GM23248 (cell line): ENCODE results near the gene LHX3. TPM values are rescaled to one million over a fixed set of nuclear protein-coding genes. Genes with fewer than 3 reads are reported as not detected.

ENCODE experiments used
- DNase-seq: peaks from one replicate; pipeline ENCODE4 v3.0.0-alpha.2; 2015
- H2AFZ ChIP-seq: fragments of 200-600 bp; sonication (generic); 2 replicates; pipeline ENCODE4 v1.6.1; 2016; ENCODE audit warnings: antibody characterized with exemption
- H3F3A ChIP-seq: fragments of 200-600 bp; sonication (generic); 2 replicates; pipeline ENCODE4 v1.6.1; 2016; ENCODE audit warnings: mild to moderate bottlenecking, antibody characterized with exemption, mixed run types; ENCODE audit not compliant: insufficient read depth
- H3K27ac ChIP-seq: fragments of 200-600 bp; sonication (generic); 2 replicates; pipeline ENCODE4 v1.5.1; 2016; ENCODE audit warnings: mild to moderate bottlenecking
- H3K27me3 ChIP-seq: fragments of 200-600 bp; sonication (generic); replicated peaks from 2 replicates; pipeline ENCODE4 v1.6.1; 2016; ENCODE audit warnings: mild to moderate bottlenecking; ENCODE audit not compliant: insufficient read depth
- H3K36me3 ChIP-seq: fragments of 200-600 bp; sonication (generic); 2 replicates; pipeline ENCODE4 v1.6.1; 2016; ENCODE audit warnings: low read depth, mild to moderate bottlenecking
- H3K4me1 ChIP-seq: fragments of 200-600 bp; sonication (generic); 2 replicates; pipeline ENCODE4 v1.6.1; 2016; ENCODE audit warnings: mild to moderate bottlenecking; ENCODE audit not compliant: insufficient read depth
- H3K4me2 ChIP-seq: fragments of 200-600 bp; sonication (generic); one replicate; pipeline ENCODE4 v1.6.1; 2016; ENCODE audit warnings: mild to moderate bottlenecking; ENCODE audit not compliant: unreplicated experiment
- H3K4me3 ChIP-seq: fragments of 200-600 bp; sonication (generic); 2 replicates; pipeline ENCODE4 v1.5.1; 2016; ENCODE audit warnings: mild to moderate bottlenecking
- H3K79me2 ChIP-seq: fragments of 200-600 bp; sonication (generic); 2 replicates; pipeline ENCODE4 v1.6.1; 2016; ENCODE audit warnings: mild to moderate bottlenecking; ENCODE audit not compliant: insufficient read depth
- H3K9ac ChIP-seq: fragments of 200-600 bp; sonication (generic); 2 replicates; pipeline ENCODE4 v1.6.1; 2016; ENCODE audit warnings: mild to moderate bottlenecking
- H3K9me2 ChIP-seq: fragments of 200-600 bp; sonication (generic); 2 replicates; pipeline ENCODE4 v1.6.1; 2016; ENCODE audit warnings: mixed run types, mild to moderate bottlenecking, moderate library complexity; ENCODE audit not compliant: insufficient read depth
- H3K9me3 ChIP-seq: fragments of 200-600 bp; sonication (generic); one replicate; pipeline ENCODE4 v1.6.1; 2017; ENCODE audit warnings: low read depth
- H4K20me1 ChIP-seq: fragments of 200-600 bp; sonication (generic); 2 replicates; pipeline ENCODE4 v1.6.0; 2016; ENCODE audit not compliant: insufficient read depth
- EZH2 ChIP-seq: fragments of 200-600 bp; sonication (generic); IDR thresholded peaks from 2 replicates; pipeline ENCODE4 v1.6.1; 2018; ENCODE audit warnings: antibody characterized with exemption, mild to moderate bottlenecking; ENCODE audit not compliant: insufficient read depth, poor library complexity, severe bottlenecking
- EZH2phosphoT487 ChIP-seq: fragments of 200-600 bp; sonication (generic); IDR thresholded peaks from 2 replicates; pipeline ENCODE4 v1.6.1; 2018; ENCODE audit warnings: antibody characterized with exemption, moderate library complexity, mild to moderate bottlenecking, low read depth; ENCODE audit not compliant: insufficient read depth
- WGBS, 2 experiments: methylation state at CpG; one replicate each; pipeline ENCODE4 v1.1.6; 2015 to 2017; ENCODE audit warnings: low lambda C conversion rate in 2 of 2, low coverage in 1 of 2; ENCODE audit errors: missing lambda C conversion rate in 2 of 2; 5-methylcytosine and 5-hydroxymethylcytosine counted together
- in situ Hi-C: fragments of 300-500 bp; cut with MboI; formaldehyde crosslinking; loops from 2 replicates; pipeline ENCODE4 v1.15.0; 2020
- polyA plus RNA-seq: library from polyadenylated mRNA; unstranded; fragments of >200 nt; fragmentation: Nextera tagmentation; extraction: Ambion mirVana; gene quantifications from 2 replicates; pipeline ENCODE4 v1.2.1, GENCODE V29; 2016
- total RNA-seq: library from RNA; depleted of rRNA; stranded (reverse); fragments of >200 nt; shearing (Covaris generic); gene quantifications from 2 replicates; pipeline ENCODE4 v1.2.3, GENCODE V29; 2014

Gene LHX3
- total and polyA plus RNA-seq, 2 experiments from 2014 or later = not detected

DNA sequence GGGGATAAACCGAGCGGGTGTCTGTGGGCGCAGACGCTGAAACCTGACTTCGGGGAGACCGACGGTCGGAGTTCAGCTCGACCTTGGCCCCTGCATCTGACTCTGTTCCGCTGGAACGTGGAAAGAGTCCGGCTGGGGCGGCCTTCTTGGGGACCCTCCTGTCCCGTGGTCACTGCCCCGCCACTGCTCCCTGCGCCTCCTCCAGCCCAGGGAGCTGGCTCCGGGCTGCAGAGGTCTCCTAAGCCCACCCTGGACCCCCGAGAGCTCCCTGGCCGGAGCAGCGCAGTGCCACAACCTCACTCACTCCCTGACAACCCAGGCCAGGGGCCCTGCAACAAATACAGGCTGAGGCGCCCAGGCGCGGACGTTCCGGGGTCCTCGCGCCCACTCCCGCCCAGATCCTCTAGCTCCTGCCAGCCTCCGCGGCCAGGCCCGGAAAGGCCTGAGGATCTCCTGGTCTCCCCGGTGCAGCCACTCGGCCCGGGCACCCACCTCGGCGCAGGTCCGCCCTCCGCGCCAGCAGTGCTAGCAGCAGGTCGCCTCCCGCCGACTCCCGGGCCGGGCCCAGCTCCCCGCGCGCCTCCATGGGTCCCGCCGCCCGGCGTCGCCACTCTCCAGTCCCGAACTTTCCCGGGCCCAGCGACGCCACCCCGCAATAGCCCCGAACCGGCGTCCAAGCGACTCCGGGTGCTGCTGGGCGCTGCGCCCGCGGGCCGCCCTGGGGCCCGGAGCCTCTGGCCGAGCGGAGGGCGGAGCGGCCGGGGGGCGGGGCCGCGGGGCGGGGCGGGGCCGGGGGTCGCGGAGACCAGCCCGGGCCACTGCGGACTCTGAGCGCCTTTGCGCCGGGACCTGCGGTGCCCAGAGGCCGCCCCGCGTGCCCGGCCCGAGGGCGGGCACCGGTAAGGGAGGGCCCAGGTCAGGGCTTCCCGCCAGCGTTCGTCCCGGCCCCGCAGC lies 2.2 kb downstream of the LHX3 start:
- TF ChIP-seq EZH2phosphoT487 = no peak
- TF ChIP-seq EZH2 = peak; percentile 51
- H3K36me3 ChIP-seq = no peaks in the 10 kb centered on the region
- no peaks in the 10 kb centered on the region for H3K4me1 ChIP-seq
- H3K4me2 ChIP-seq = no peak overlapping the region
- H3K79me2 ChIP-seq = no peaks in the 10 kb centered on the region
- no peak overlapping the region for H3K27ac ChIP-seq
- H3K9me3 ChIP-seq = no peaks in the 10 kb centered on the region
- H2AFZ ChIP-seq = no peak overlapping the region
- in situ Hi-C loops = no loop called here
- no peak overlapping the region for H3K4me3 ChIP-seq
- WGBS, 2 experiments = 11 to 15% methylated on average over 56 to 63 of the region's 99 CpGs
- H3K9me2 ChIP-seq = no peaks in the 10 kb centered on the region
- H3K9ac ChIP-seq = no peak overlapping the region
- no peaks in the 10 kb centered on the region for H4K20me1 ChIP-seq
- peaks cover 58% of the 10 kb centered on the region for H3K27me3 ChIP-seq
- no peaks in the 10 kb centered on the region for H3F3A ChIP-seq
- no peak for DNase-seq

DNA sequence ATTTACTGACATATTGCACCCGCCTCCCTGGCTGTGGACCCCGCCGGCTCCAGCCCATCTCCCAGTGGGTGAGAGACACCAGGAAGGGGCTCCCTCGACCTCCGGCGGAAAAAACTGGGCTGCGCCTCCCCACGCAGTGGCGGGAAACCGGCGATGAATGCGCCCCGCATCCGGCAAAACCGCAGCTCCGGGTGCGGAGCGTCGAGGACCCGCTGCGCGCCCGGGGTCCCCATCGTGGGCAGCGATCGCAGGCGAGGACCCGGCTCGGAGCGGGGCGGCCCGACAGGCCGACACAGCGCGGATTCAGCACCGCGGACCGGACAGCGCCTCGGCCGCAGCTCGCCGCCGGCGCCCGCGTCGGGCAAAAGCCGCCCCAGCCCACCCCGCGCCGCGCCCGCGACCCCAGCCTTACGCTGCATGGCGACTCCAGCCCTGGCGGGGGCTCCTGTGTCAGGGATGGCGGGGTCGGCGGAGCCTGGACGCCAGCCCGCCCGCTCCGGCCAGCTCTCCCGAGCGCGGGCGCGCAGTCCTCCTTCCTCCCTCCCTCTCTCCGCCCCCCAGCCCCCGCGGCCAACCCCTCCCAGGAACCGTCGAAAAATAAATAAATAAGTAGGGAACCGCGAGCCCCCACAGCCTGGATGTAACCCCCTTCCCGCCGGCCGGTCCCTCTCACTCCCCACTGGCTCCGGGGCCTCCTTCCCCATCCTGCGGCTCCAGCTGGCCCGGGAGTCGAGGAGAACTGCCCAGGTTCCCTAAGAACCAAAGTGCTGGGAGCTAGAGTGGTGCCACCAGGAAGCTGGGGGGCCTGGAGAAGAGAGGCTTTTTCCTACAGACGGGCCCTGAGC lies 3.1 kb downstream of the LHX3 start:
- no peak overlapping the region for H3K27ac ChIP-seq
- no peaks in the 10 kb centered on the region for H4K20me1 ChIP-seq
- 8 to 14% methylated on average over 41 to 73 of the region's 85 CpGs for WGBS, 2 experiments
- no peaks in the 10 kb centered on the region for H3K36me3 ChIP-seq
- no peak overlapping the region for H3K9ac ChIP-seq
- H2AFZ ChIP-seq = no peak overlapping the region
- H3K9me3 ChIP-seq = no peaks in the 10 kb centered on the region
- no peaks in the 10 kb centered on the region for H3F3A ChIP-seq
- in situ Hi-C loops = no loop called here
- no peaks in the 10 kb centered on the region for H3K79me2 ChIP-seq
- peak; percentile 54; the same call in 1 of the 2 replicates for TF ChIP-seq EZH2phosphoT487
- peak; percentile 7 for TF ChIP-seq EZH2
- peak; percentile 54 for DNase-seq
- peaks cover 67% of the 10 kb centered on the region for H3K27me3 ChIP-seq
- no peak overlapping the region for H3K4me3 ChIP-seq
- H3K9me2 ChIP-seq = no peaks in the 10 kb centered on the region
- no peaks in the 10 kb centered on the region for H3K4me1 ChIP-seq
- no peak overlapping the region for H3K4me2 ChIP-seq

DNA sequence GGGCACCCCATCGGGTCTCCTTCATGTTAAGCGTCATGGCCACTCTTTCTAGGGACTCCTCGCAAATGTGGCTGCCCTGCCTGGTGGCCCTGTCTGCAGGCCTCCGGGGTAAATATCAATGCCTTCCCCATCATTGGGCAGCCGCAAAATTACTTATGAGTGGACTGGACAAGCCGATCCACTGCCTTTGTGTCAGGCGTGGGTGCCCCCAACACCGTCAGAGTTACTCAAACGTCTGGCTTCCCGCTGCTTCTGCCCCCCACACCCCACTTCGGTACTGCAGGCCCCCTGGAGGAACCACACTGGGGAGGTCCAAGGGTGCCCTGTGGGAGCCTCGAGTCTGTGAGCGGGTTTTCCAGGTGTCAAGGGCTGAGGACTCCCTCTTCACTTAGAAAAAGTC lies 3.8 kb downstream of the LHX3 start:
- Histone ChIP-seq H3F3A (no peaks in the 10 kb centered on the region), H3K4me3 (no peak overlapping the region), H3K27me3 (peaks cover 73% of the 10 kb centered on the region), H3K9me2 (no peaks in the 10 kb centered on the region), H4K20me1 (no peaks in the 10 kb centered on the region), H3K27ac (no peak overlapping the region), H3K9ac (no peak overlapping the region), H3K4me2 (no peak overlapping the region), H3K79me2 (no peaks in the 10 kb centered on the region), H2AFZ (no peak overlapping the region), H3K36me3 (no peaks in the 10 kb centered on the region), H3K4me1 (no peaks in the 10 kb centered on the region), H3K9me3 (no peaks in the 10 kb centered on the region)
- TF ChIP-seq EZH2phosphoT487 = no peak
- TF ChIP-seq EZH2 = no peak
- in situ Hi-C loops = no loop called here
- WGBS, 2 experiments = 31% methylated on average over 13 of the region's 13 CpGs
- no peak for DNase-seq

DNA sequence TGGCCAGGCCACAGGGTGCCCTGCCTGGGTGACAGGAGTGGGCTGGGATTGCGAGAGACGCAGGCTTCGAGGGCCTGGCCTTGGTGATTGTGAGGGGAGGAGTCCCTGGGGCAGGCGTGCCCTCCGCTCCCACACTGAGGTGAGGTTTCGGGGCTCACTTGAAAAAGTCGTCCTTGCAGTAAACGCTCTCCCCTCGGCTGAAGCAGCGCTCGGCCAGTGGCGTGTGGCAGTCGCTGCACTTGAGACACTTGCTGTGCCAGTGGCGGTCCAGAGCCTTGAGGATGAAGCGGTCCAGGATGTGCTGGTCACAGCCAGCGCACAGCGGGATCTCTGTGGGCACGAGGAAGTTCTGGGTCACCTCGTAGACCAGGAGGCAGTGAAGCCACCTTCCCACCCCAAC lies 4.5 kb downstream of the LHX3 start:
- peaks cover 78% of the 10 kb centered on the region for H3K27me3 ChIP-seq
- no peak overlapping the region for H2AFZ ChIP-seq
- H3K9me2 ChIP-seq = no peaks in the 10 kb centered on the region
- no peak overlapping the region for H3K4me2 ChIP-seq
- H3K4me1 ChIP-seq = no peaks in the 10 kb centered on the region
- H4K20me1 ChIP-seq = no peaks in the 10 kb centered on the region
- H3K4me3 ChIP-seq = no peak overlapping the region
- no peaks in the 10 kb centered on the region for H3K79me2 ChIP-seq
- TF ChIP-seq EZH2phosphoT487 (no peak), EZH2 (peak; percentile 49)
- H3K36me3 ChIP-seq = no peaks in the 10 kb centered on the region
- WGBS, 2 experiments = 19 to 31% methylated on average over 16 to 19 of the region's 19 CpGs
- H3K27ac ChIP-seq = no peak overlapping the region
- no peak for DNase-seq
- H3K9ac ChIP-seq = no peak overlapping the region
- in situ Hi-C loops = no loop called here
- H3K9me3 ChIP-seq = no peaks in the 10 kb centered on the region
- no peaks in the 10 kb centered on the region for H3F3A ChIP-seq
